Measurements from ENCODE around the gene PURA. TPM values are rescaled to one million over a fixed set of nuclear protein-coding genes. Genes with fewer than 3 reads are reported as not detected.

The PURA gene
- total and polyA plus RNA-seq, 2 donors (not counting 1 experiment from before 2014, with no cell fraction given): 2.2 to 23.5 TPM

- Histone ChIP-seq H3K36me3 (replicated peaks in 1 of 2; ENCODE audit: control extremely low read depth in 1 of 2, control insufficient read depth in 1 of 2, extremely low read depth in 1 of 2, insufficient read depth in 2 of 2, low read length in 1 of 2) (no peaks in the 10 kb centered on the region), H3K4me2 (replicated peaks; ENCODE audit: low read depth, low read length, poor library complexity, severe bottlenecking) (no peak overlapping the region), H3K9ac (ENCODE audit: low read length) (no peak overlapping the region), H3K9me3 (ENCODE audit: control extremely low read depth in 1 of 3, control insufficient read depth in 2 of 3, insufficient read depth in 1 of 3, low read length in 2 of 3) (peaks cover 0 to 2% (median 0%) of the 10 kb centered on the region in 3 donors), H2AFZ (ENCODE audit: insufficient read depth, low read depth, low read length, poor library complexity, severe bottlenecking) (no peak overlapping the region), H3K27ac (ENCODE audit: low read length in 2 of 2) (no peak overlapping the region), H4K20me1 (ENCODE audit: control insufficient read depth, insufficient read depth, low read length, poor library complexity, severe bottlenecking) (peaks cover under 1% of the 10 kb centered on the region), H3K4me3 (ENCODE audit: control extremely low read depth in 1 of 5, extremely low read depth in 1 of 5, insufficient read depth in 1 of 5, low read depth in 2 of 5, low read length in 4 of 5) (no peak overlapping the region), H3K79me2 (ENCODE audit: control insufficient read depth, insufficient read depth, low read length) (peaks cover under 1% of the 10 kb centered on the region), H3K27me3 (replicated peaks in 1 of 4; ENCODE audit: control extremely low read depth in 1 of 4, control insufficient read depth in 3 of 4, insufficient read depth in 4 of 4, low read length in 3 of 4) (no peaks in the 10 kb centered on the region), H3K4me1 (ENCODE audit: control insufficient read depth in 2 of 2, insufficient read depth in 2 of 2, low read length in 2 of 2) (peaks cover 8% of the 10 kb centered on the region in 2 donors)
- no peak overlapping the region for H3K4me3 Mint-ChIP-seq
- intact Hi-C loops (cut with micrococcal nuclease): loop anchor here (10.0 kb wide), 2 partner anchors 538 to 1222 kb away; partner anchors contain the start of genes TAF7 and UBE2D2
- peaks cover 28% of the 10 kb centered on the region for H3K27me3 Mint-ChIP-seq
- ATAC-seq (ENCODE audit: low read depth) (no peak), DNase-seq (no peak)
- no CpG with 5 or more reads among the region's 1 CpG for WGBS (ENCODE audit: insufficient coverage)
- ChIA-PET CTCF (interaction anchor here (0.9 to 1.3 kb wide), 2 partner anchors 12 to 27 kb away, joined by 4 to 7 read pairs; no protein-coding TSS in a partner anchor), POLR2A (no interaction called here)
- no peaks in the 10 kb centered on the region for H3K9me3 Mint-ChIP-seq (ENCODE audit: insufficient read depth)
- H3K27ac Mint-ChIP-seq: no peak overlapping the region
- peaks cover 18% of the 10 kb centered on the region for H3K4me1 Mint-ChIP-seq
- TF ChIP-seq EZH2 (IDR thresholded peaks at IDR 0.05; ENCODE audit: borderline replicate concordance, insufficient read depth, low read depth, low read length, poor library complexity, severe bottlenecking) (no peak), CTCF (IDR thresholded peaks at IDR 0.05) (no peak)
Measured at GRCh38 chr5:140103154-140103553, 10.8 kb upstream of the PURA start.

- TF ChIP-seq CTCF (IDR thresholded peaks at IDR 0.05): no peak
- no peak for TF ChIP-seq EZH2 (IDR thresholded peaks at IDR 0.05; ENCODE audit: borderline replicate concordance, insufficient read depth, low read depth, low read length, poor library complexity, severe bottlenecking)
- Histone ChIP-seq H3K27ac (ENCODE audit: low read length in 2 of 2) (no peak overlapping the region), H3K4me1 (ENCODE audit: control insufficient read depth in 2 of 2, insufficient read depth in 2 of 2, low read length in 2 of 2) (peaks cover 17% of the 10 kb centered on the region in 2 donors), H3K9ac (ENCODE audit: low read length) (no peak overlapping the region), H2AFZ (ENCODE audit: insufficient read depth, low read depth, low read length, poor library complexity, severe bottlenecking) (no peak overlapping the region), H4K20me1 (ENCODE audit: control insufficient read depth, insufficient read depth, low read length, poor library complexity, severe bottlenecking) (peaks cover 10% of the 10 kb centered on the region), H3K36me3 (replicated peaks in 1 of 2; ENCODE audit: control extremely low read depth in 1 of 2, control insufficient read depth in 1 of 2, extremely low read depth in 1 of 2, insufficient read depth in 2 of 2, low read length in 1 of 2) (no peaks in the 10 kb centered on the region), H3K9me3 (ENCODE audit: control extremely low read depth in 1 of 3, control insufficient read depth in 2 of 3, insufficient read depth in 1 of 3, low read length in 2 of 3) (peaks cover 0 to 3% (median 2%) of the 10 kb centered on the region in 3 donors), H3K27me3 (replicated peaks in 1 of 4; ENCODE audit: control extremely low read depth in 1 of 4, control insufficient read depth in 3 of 4, insufficient read depth in 4 of 4, low read length in 3 of 4) (peaks cover 0 to 8% (median 5%) of the 10 kb centered on the region in 4 experiments), H3K79me2 (ENCODE audit: control insufficient read depth, insufficient read depth, low read length) (peaks cover 10% of the 10 kb centered on the region), H3K4me3 (ENCODE audit: control extremely low read depth in 1 of 5, extremely low read depth in 1 of 5, insufficient read depth in 1 of 5, low read depth in 2 of 5, low read length in 4 of 5) (no peak overlapping the region), H3K4me2 (replicated peaks; ENCODE audit: low read depth, low read length, poor library complexity, severe bottlenecking) (no peak overlapping the region)
- intact Hi-C loops (cut with micrococcal nuclease): loop anchor here (10.0 kb wide), 2 partner anchors 539 to 1221 kb away; partner anchors contain the start of genes TAF7 and UBE2D2
- ATAC-seq (ENCODE audit: low read depth) (no peak), DNase-seq (no peak)
- H3K27me3 Mint-ChIP-seq: peaks cover 30% of the 10 kb centered on the region
- POLR2A ChIA-PET: no interaction called here
- H3K27ac Mint-ChIP-seq: no peak overlapping the region
- no peak overlapping the region for H3K4me3 Mint-ChIP-seq
- H3K4me1 Mint-ChIP-seq: peaks cover 27% of the 10 kb centered on the region
- no peaks in the 10 kb centered on the region for H3K9me3 Mint-ChIP-seq (ENCODE audit: insufficient read depth)
- WGBS (ENCODE audit: insufficient coverage): no CpG with 5 or more reads among the region's 1 CpG
- CTCF ChIA-PET: no interaction called here
Measured at GRCh38 chr5:140104100-140104499, 9.8 kb upstream of the PURA start.

Measured in B cell (primary cell).